Esophagus squamous epithelium (tissue), 4 donors: ENCODE results near the gene WDR36.
A peak's percentile ranks its signal among the peaks of the same experiment; 100 is the strongest.

ENCODE experiments used
- POLR2A ChIP-seq, 4 donors: fragments of 450-650 bp; IDR thresholded peaks; one replicate each; pipeline ENCODE4 v1.6.1; 2017; ENCODE audit warnings: antibody characterized with exemption in 4 of 4, mild to moderate bottlenecking in 4 of 4, moderate library complexity in 3 of 4
- TF ChIP-seq, protein P1 (sequence below), 6 experiments: fragments of 450-650 bp in 4 of 6; fragments of 200-600 bp in 2 of 6; sonication (generic) in 2 of 6; IDR thresholded peaks; one replicate each; pipeline ENCODE4 v1.5.1; 2016 to 2019; ENCODE audit warnings: antibody characterized with exemption in 6 of 6, mild to moderate bottlenecking in 4 of 6, moderate library complexity in 4 of 6

DNA sequence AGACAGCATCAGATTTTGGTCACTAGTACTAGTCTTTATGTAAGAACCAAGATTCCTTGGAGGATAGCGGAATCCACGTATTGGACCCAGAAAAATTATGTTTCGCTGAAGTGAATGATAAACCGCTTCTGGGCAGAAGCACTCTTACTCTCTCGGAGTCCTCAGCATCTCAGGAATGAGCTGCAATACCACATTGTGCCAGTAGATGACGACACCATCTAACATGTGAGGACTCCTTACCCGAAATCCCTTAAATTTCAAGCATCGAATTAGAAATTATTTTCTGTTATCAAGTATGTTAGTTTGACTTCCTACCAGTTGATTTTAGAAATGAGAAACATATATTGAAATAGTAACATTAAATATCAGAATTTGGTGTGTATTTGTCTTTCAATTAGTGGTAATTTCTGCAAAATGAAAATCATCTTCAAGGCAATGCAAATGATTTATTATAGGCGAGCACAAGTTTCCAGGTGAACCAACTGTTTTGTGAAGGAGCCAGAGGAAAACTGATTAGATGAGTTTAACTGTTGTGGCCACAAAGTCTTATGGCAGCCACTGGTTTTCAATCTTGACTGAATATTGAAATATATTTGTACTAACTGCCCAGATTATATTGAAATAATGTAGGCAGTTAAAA is 66.1 kb downstream of the WDR36 start:
- TF ChIP-seq, protein P1, sequence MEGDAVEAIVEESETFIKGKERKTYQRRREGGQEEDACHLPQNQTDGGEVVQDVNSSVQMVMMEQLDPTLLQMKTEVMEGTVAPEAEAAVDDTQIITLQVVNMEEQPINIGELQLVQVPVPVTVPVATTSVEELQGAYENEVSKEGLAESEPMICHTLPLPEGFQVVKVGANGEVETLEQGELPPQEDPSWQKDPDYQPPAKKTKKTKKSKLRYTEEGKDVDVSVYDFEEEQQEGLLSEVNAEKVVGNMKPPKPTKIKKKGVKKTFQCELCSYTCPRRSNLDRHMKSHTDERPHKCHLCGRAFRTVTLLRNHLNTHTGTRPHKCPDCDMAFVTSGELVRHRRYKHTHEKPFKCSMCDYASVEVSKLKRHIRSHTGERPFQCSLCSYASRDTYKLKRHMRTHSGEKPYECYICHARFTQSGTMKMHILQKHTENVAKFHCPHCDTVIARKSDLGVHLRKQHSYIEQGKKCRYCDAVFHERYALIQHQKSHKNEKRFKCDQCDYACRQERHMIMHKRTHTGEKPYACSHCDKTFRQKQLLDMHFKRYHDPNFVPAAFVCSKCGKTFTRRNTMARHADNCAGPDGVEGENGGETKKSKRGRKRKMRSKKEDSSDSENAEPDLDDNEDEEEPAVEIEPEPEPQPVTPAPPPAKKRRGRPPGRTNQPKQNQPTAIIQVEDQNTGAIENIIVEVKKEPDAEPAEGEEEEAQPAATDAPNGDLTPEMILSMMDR (IDR thresholded peaks at IDR 0.05), result peak; percentile 90 to 99 (median 97)
- no peak for TF ChIP-seq POLR2A (IDR thresholded peaks at IDR 0.05)
